ENCODE data around the gene RRP15. TPM values are rescaled to one million over a fixed set of nuclear protein-coding genes. Genes with fewer than 3 reads are reported as not detected.

RRP15 gene
- polyA plus RNA-seq, 3 donors, result 0.81 to 7.6 (median 4.6) TPM

DNA sequence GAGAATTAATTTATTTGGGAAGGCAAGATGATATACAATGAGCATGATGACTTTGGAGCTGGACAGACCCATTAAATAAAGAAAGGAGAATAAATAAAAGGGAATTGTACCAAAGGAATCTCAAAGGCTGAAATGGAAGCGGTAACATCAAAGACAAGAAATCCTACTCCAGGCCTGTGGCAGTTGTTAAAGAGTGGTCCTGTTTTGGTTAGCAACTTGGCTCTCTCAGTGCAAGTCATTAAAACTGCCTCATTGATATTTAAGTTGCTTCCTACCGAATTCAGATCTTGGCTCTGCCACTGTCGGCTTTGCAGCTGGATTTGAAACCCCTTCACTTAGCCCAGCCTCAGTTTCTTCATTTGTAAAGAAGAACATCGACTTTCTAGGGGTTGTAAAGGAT is 70.2 kb downstream of the RRP15 start:
- intact Hi-C loops (cut with micrococcal nuclease), result no loop called here
- WGBS (ENCODE audit: insufficient coverage), result 94% methylated on average over 2 of the region's 4 CpGs
- no peak overlapping the region for H3K27ac Mint-ChIP-seq

DNA sequence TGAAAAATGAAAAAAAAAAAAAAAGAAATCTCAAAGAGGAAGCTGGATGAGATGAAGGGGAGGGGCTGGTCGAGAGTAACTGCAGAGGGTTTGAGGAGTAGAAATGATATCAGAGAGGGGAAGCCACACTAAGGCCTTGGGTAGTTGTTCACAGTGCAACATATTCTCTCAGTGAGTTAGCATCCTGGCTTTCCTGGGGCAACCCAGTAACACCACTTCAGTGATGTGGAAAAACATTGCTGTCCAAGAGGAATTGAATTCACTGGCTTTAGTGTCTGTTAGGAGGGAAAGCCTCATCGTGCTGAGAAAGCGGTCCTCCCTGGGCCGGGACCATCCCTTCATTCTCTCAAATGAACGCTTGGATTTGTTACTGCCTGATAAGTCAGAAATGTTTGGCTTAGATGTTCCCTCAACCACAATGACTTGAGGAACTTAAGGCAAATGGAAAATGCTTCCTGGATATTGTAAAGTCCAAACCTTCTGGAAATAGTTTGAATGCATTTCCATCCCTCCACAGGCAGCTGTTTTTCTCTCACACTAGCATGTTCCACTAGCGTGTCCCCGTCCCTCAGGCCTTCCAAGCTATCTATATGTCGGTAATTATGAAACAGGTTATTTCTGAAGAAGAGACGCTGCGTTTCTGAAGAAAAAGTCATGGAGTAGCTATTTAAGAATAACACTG is 72.3 kb downstream of the RRP15 start:
- DNase-seq, result peak in 1 of 3 donors; percentile 10
- H3K79me2 ChIP-seq (ENCODE audit: insufficient read depth, low read length), result no peaks in the 10 kb centered on the region
- WGBS (ENCODE audit: insufficient coverage), result 50% methylated on average over 2 of the region's 10 CpGs
- H3K9me3 ChIP-seq (replicated peaks in 1 of 2; ENCODE audit: control insufficient read depth in 1 of 2, insufficient read depth in 1 of 2, low read length in 2 of 2), result no peaks in the 10 kb centered on the region
- H3K27ac ChIP-seq (ENCODE audit: low read depth in 1 of 2, low read length in 2 of 2), result no peak overlapping the region
- H3K4me3 ChIP-seq (replicated peaks in 1 of 3; ENCODE audit: low read depth in 2 of 3, low read length in 3 of 3), result no peak overlapping the region
- TF ChIP-seq, protein P1, sequence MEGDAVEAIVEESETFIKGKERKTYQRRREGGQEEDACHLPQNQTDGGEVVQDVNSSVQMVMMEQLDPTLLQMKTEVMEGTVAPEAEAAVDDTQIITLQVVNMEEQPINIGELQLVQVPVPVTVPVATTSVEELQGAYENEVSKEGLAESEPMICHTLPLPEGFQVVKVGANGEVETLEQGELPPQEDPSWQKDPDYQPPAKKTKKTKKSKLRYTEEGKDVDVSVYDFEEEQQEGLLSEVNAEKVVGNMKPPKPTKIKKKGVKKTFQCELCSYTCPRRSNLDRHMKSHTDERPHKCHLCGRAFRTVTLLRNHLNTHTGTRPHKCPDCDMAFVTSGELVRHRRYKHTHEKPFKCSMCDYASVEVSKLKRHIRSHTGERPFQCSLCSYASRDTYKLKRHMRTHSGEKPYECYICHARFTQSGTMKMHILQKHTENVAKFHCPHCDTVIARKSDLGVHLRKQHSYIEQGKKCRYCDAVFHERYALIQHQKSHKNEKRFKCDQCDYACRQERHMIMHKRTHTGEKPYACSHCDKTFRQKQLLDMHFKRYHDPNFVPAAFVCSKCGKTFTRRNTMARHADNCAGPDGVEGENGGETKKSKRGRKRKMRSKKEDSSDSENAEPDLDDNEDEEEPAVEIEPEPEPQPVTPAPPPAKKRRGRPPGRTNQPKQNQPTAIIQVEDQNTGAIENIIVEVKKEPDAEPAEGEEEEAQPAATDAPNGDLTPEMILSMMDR (IDR thresholded peaks at IDR 0.05), result no peak
- H3K4me3 Mint-ChIP-seq, result no peak overlapping the region
- no peak overlapping the region for H2AFZ ChIP-seq (ENCODE audit: insufficient read depth, low read depth, low read length, poor library complexity, severe bottlenecking)
- H4K20me1 ChIP-seq (ENCODE audit: insufficient read depth, low read length), result no peaks in the 10 kb centered on the region
- peaks cover 0 to 2% of the 10 kb centered on the region in 2 donors for H3K27me3 ChIP-seq (ENCODE audit: control insufficient read depth in 2 of 2, insufficient read depth in 2 of 2, low read length in 2 of 2)
- intact Hi-C loops (cut with micrococcal nuclease), result no loop called here
- H3K27me3 Mint-ChIP-seq (ENCODE audit: low read depth in 3 of 3), result peaks cover 2 to 8% (median 3%) of the 10 kb centered on the region in 3 donors
- peaks cover 7% of the 10 kb centered on the region for H3K4me1 Mint-ChIP-seq
- H3K9me3 Mint-ChIP-seq, result peaks cover 0 to 2% (median 0%) of the 10 kb centered on the region in 7 donors
- no peak overlapping the region for H3K27ac Mint-ChIP-seq
- no peaks in the 10 kb centered on the region for H3K36me3 ChIP-seq (replicated peaks in 1 of 2; ENCODE audit: control insufficient read depth in 1 of 2, insufficient read depth in 2 of 2, low read length in 2 of 2)
- no peak overlapping the region for H3K4me2 ChIP-seq (replicated peaks; ENCODE audit: extremely low read depth, low read length, poor library complexity, severe bottlenecking)
- H3K4me1 ChIP-seq (ENCODE audit: control insufficient read depth in 1 of 2, insufficient read depth in 2 of 2, low read length in 2 of 2), result peaks cover 3 to 7% of the 10 kb centered on the region in 2 donors
- H3K36me3 Mint-ChIP-seq, result no peaks in the 10 kb centered on the region
- H3K9ac ChIP-seq (ENCODE audit: insufficient read depth, low read length, poor library complexity, severe bottlenecking), result no peak overlapping the region

More for the DNA sequence above, 70.2 kb downstream of the RRP15 start:
- TF ChIP-seq, protein P1 (IDR thresholded peaks at IDR 0.05), result no peak
- H3K4me1 ChIP-seq (ENCODE audit: control insufficient read depth in 1 of 2, insufficient read depth in 2 of 2, low read length in 2 of 2), result peaks cover 17 to 27% of the 10 kb centered on the region in 2 donors
- Mint-ChIP-seq H3K27me3 (ENCODE audit: low read depth in 3 of 3) (peaks cover 2 to 10% (median 6%) of the 10 kb centered on the region in 3 donors), H3K4me1 (peaks cover 20% of the 10 kb centered on the region), H3K36me3 (no peaks in the 10 kb centered on the region), H3K9me3 (peaks cover 0 to 2% (median 0%) of the 10 kb centered on the region in 7 donors), H3K4me3 (no peak overlapping the region)
- no peak for DNase-seq
- H3K9me3 ChIP-seq (replicated peaks in 1 of 2; ENCODE audit: control insufficient read depth in 1 of 2, insufficient read depth in 1 of 2, low read length in 2 of 2), result no peaks in the 10 kb centered on the region
- H3K4me3 ChIP-seq (replicated peaks in 1 of 3; ENCODE audit: low read depth in 2 of 3, low read length in 3 of 3), result no peak overlapping the region
- H2AFZ ChIP-seq (ENCODE audit: insufficient read depth, low read depth, low read length, poor library complexity, severe bottlenecking), result no peak overlapping the region
- H3K4me2 ChIP-seq (replicated peaks; ENCODE audit: extremely low read depth, low read length, poor library complexity, severe bottlenecking), result no peak overlapping the region
- no peaks in the 10 kb centered on the region for H4K20me1 ChIP-seq (ENCODE audit: insufficient read depth, low read length)
- no peaks in the 10 kb centered on the region for H3K27me3 ChIP-seq (ENCODE audit: control insufficient read depth in 2 of 2, insufficient read depth in 2 of 2, low read length in 2 of 2)
- H3K36me3 ChIP-seq (replicated peaks in 1 of 2; ENCODE audit: control insufficient read depth in 1 of 2, insufficient read depth in 2 of 2, low read length in 2 of 2), result no peaks in the 10 kb centered on the region
- H3K9ac ChIP-seq (ENCODE audit: insufficient read depth, low read length, poor library complexity, severe bottlenecking), result no peak overlapping the region
- no peak overlapping the region for H3K27ac ChIP-seq (ENCODE audit: low read depth in 1 of 2, low read length in 2 of 2)
- no peaks in the 10 kb centered on the region for H3K79me2 ChIP-seq (ENCODE audit: insufficient read depth, low read length)

Data from CD14-positive monocyte (primary cell).